ENCODE results near the gene MLLT3. TPM values are rescaled to one million over a fixed set of nuclear protein-coding genes. Genes with fewer than 3 reads are reported as not detected.

MLLT3 gene
- total RNA-seq, 4 donors from 2014 or later = 15.1 to 30.5 (median 18.4) TPM

GRCh38 chr9:20611691-20612287 lies 10.5 kb downstream of the MLLT3 start:
- no peaks in the 10 kb centered on the region for H3K9me3 ChIP-seq
- H3K36me3 ChIP-seq = no peaks in the 10 kb centered on the region
- no peaks in the 10 kb centered on the region for H3K27me3 ChIP-seq
- peak overlapping the region in 1 of 4 donors; percentile 23 for H3K27ac ChIP-seq
- no peak overlapping the region for H3K4me3 ChIP-seq
- peaks cover 0 to 21% (median 3%) of the 10 kb centered on the region in 4 donors for H3K4me1 ChIP-seq
- TF ChIP-seq POLR2A (IDR thresholded peaks at IDR 0.05) (no peak), CTCF (IDR thresholded peaks at IDR 0.05) (peak; percentile 31 to 69 (median 62))
- DNase-seq = no peak

GRCh38 chr9:20610591-20610990 lies 11.7 kb downstream of the MLLT3 start:
- no peak for TF ChIP-seq POLR2A (IDR thresholded peaks at IDR 0.05)
- H3K27me3 ChIP-seq = no peaks in the 10 kb centered on the region
- H3K4me3 ChIP-seq = no peak overlapping the region
- H3K27ac ChIP-seq = no peak overlapping the region
- DNase-seq = no peak
- H3K36me3 ChIP-seq = no peaks in the 10 kb centered on the region
- H3K9me3 ChIP-seq = no peaks in the 10 kb centered on the region
- peaks cover 0 to 21% (median 3%) of the 10 kb centered on the region in 4 donors for H3K4me1 ChIP-seq

GRCh38 chr9:20608582-20608981 lies 13.7 kb downstream of the MLLT3 start:
- Histone ChIP-seq H3K9me3 (no peaks in the 10 kb centered on the region), H3K27ac (no peak overlapping the region), H3K27me3 (no peaks in the 10 kb centered on the region), H3K36me3 (no peaks in the 10 kb centered on the region), H3K4me3 (no peak overlapping the region), H3K4me1 (peaks cover 0 to 21% (median 3%) of the 10 kb centered on the region in 4 donors)
- TF ChIP-seq CTCF (IDR thresholded peaks at IDR 0.05) (no peak), POLR2A (IDR thresholded peaks at IDR 0.05) (no peak)
- DNase-seq = no peak

GRCh38 chr9:20606652-20607051 lies 15.6 kb downstream of the MLLT3 start:
- Histone ChIP-seq H3K4me1 (peaks cover 0 to 12% (median 3%) of the 10 kb centered on the region in 4 donors), H3K36me3 (no peaks in the 10 kb centered on the region), H3K27ac (no peak overlapping the region), H3K9me3 (no peaks in the 10 kb centered on the region), H3K4me3 (no peak overlapping the region), H3K27me3 (no peaks in the 10 kb centered on the region)
- no peak for TF ChIP-seq POLR2A (IDR thresholded peaks at IDR 0.05)
- TF ChIP-seq CTCF (IDR thresholded peaks at IDR 0.05) = no peak
- no peak for DNase-seq

GRCh38 chr9:20604562-20604961 lies 17.7 kb downstream of the MLLT3 start:
- Histone ChIP-seq H3K36me3 (no peaks in the 10 kb centered on the region), H3K27ac (peak overlapping the region in 3 of 4 donors; percentile 1 to 30 (median 28)), H3K27me3 (no peaks in the 10 kb centered on the region), H3K9me3 (no peaks in the 10 kb centered on the region), H3K4me1 (peaks cover 0 to 8% (median 0%) of the 10 kb centered on the region in 4 donors), H3K4me3 (peak overlapping the region in 2 of 4 donors; percentile 14 to 17)
- no peak for TF ChIP-seq POLR2A (IDR thresholded peaks at IDR 0.05)
- TF ChIP-seq CTCF (IDR thresholded peaks at IDR 0.05) = no peak
- no peak for DNase-seq

GRCh38 chr9:20603524-20604268 lies 18.6 kb downstream of the MLLT3 start:
- no peaks in the 10 kb centered on the region for H3K36me3 ChIP-seq
- no peak for TF ChIP-seq CTCF (IDR thresholded peaks at IDR 0.05)
- TF ChIP-seq POLR2A (IDR thresholded peaks at IDR 0.05) = no peak
- no peaks in the 10 kb centered on the region for H3K9me3 ChIP-seq
- DNase-seq = no peak
- H3K4me3 ChIP-seq = no peak overlapping the region
- H3K27ac ChIP-seq = no peak overlapping the region
- no peaks in the 10 kb centered on the region for H3K27me3 ChIP-seq
- H3K4me1 ChIP-seq = peaks cover 0 to 8% (median 0%) of the 10 kb centered on the region in 4 donors

Data from Peyer's patch (tissue), 4 donors.